Peyer's patch (tissue), 4 donors: ENCODE measurements around the gene C4orf50.

Experiments used
- POLR2A ChIP-seq, 2 donors: fragments of 450-650 bp; IDR thresholded peaks; one replicate each; pipeline ENCODE4 v1.5.1; 2017; ENCODE audit warnings: antibody characterized with exemption in 2 of 2, mild to moderate bottlenecking in 2 of 2, moderate library complexity in 2 of 2
- TF ChIP-seq, protein P1 (sequence below), 6 experiments: fragments of 450-650 bp in 4 of 6; fragments of 200-600 bp in 2 of 6; sonication (generic) in 1 of 6; IDR thresholded peaks; one replicate each; pipeline ENCODE4 v1.5.1; 2017 to 2019; ENCODE audit warnings: antibody characterized with exemption in 6 of 6, mild to moderate bottlenecking in 3 of 6, moderate library complexity in 1 of 6

DNA sequence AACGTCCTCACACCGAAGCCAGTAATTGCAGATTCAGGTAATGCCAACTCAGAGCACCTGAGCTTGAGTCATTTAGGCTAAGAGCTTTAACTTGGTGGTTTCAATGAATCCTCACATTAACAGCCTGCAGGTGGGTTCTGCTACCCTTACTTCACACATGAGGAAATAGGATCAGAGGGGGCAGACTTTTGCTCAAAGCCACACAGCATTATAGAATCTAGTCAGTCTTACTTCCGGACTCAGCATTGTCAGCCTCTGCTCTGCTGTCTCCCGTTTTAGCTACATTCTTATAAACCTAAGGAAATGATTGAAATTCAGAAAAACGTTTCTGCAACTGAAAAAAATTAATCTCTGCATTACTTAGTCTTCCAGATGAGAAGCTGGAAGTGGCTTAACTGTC lies 6.0 kb downstream of the C4orf50 start:
- TF ChIP-seq, protein P1, sequence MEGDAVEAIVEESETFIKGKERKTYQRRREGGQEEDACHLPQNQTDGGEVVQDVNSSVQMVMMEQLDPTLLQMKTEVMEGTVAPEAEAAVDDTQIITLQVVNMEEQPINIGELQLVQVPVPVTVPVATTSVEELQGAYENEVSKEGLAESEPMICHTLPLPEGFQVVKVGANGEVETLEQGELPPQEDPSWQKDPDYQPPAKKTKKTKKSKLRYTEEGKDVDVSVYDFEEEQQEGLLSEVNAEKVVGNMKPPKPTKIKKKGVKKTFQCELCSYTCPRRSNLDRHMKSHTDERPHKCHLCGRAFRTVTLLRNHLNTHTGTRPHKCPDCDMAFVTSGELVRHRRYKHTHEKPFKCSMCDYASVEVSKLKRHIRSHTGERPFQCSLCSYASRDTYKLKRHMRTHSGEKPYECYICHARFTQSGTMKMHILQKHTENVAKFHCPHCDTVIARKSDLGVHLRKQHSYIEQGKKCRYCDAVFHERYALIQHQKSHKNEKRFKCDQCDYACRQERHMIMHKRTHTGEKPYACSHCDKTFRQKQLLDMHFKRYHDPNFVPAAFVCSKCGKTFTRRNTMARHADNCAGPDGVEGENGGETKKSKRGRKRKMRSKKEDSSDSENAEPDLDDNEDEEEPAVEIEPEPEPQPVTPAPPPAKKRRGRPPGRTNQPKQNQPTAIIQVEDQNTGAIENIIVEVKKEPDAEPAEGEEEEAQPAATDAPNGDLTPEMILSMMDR (IDR thresholded peaks at IDR 0.05) = no peak
- TF ChIP-seq POLR2A (IDR thresholded peaks at IDR 0.05) = no peak
